ENCODE results near the gene WWOX. TPM values are rescaled to one million over a fixed set of nuclear protein-coding genes. Genes with fewer than 3 reads are reported as not detected.

Gene WWOX
- total and polyA plus RNA-seq, 2 of the 8 experiments (the other 6 are each of a cell fraction or from before 2014, with no cell fraction given), result 5.4 to 16.7 TPM

DNA sequence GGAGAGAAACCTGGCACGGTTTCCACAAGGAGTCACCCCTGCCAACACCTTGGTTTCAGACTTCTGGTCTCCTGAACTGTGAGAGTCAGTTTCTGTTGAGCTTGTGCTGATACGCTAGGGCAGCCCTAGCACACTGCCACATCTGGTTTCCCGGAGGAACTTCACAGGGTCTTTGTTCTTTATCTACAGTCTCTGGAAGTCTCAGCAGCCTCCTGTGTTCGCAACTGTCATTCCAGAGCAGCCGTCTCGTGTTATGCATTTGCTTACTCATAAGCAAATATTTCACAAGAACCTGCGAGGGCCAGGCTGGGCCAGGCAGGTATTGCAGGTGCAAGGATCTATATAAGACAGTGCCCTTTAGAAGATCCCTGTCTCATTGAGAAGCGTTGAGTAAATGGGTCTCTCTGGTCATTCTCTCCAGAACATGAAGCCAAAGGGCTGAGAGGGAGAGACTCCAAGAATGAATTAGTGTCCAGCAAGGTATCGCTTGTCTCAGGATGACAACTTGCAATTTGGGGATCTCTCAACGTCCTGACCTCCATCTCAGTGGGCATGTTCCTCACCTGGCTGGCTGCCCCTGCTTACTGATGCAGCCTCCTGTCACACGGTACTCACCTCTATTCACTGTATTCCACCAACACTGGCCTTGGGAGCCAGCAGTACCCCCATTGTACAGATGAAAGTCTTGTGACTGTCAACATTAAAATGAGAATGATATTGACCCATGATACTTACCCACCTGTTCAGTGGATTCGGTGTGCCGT, 141.2 kb downstream of the WWOX start:
- H2BK12ac ChIP-seq (ENCODE audit: low read depth, low read length), result 0 out of 2 replicates have a peak overlapping the region, but pooled peaks have one; percentile 60
- H3K18ac ChIP-seq (ENCODE audit: extremely low read depth, low read length), result no peak overlapping the region
- H3K27me3 ChIP-seq (replicated peaks in 1 of 4; ENCODE audit: control insufficient read depth in 3 of 4, extremely low read depth in 1 of 4, insufficient read depth in 3 of 4, low read length in 3 of 4), result no peaks in the 10 kb centered on the region
- no peak overlapping the region for H4K8ac ChIP-seq (ENCODE audit: extremely low read depth, insufficient read depth, low read length)
- H3K79me2 ChIP-seq (ENCODE audit: control insufficient read depth in 1 of 2, insufficient read depth in 2 of 2, low read length in 2 of 2), result no peaks in the 10 kb centered on the region
- H3K9me3 ChIP-seq (ENCODE audit: insufficient read depth in 2 of 2, low read depth in 1 of 2, low read length in 1 of 2), result no peaks in the 10 kb centered on the region
- TF ChIP-seq ASH2L (IDR thresholded peaks at IDR 0.05; ENCODE audit: low read length) (no peak), POLR2A (IDR thresholded peaks at IDR 0.05; ENCODE audit: control extremely low read depth in 1 of 2, low read depth in 2 of 2, low read length in 2 of 2) (no peak), RAD21 (IDR thresholded peaks at IDR 0.05 in 1 of 2, conservative IDR thresholded peaks at IDR 0.05 in 1 of 2; ENCODE audit: low read depth in 2 of 2, low read length in 2 of 2) (peak in 1 of 2 experiments; percentile 16; a peak in 1 of 4 replicates), KDM1A (IDR thresholded peaks at IDR 0.05; ENCODE audit: borderline replicate concordance, low read length) (no peak)
- TF ChIP-seq, protein P1, sequence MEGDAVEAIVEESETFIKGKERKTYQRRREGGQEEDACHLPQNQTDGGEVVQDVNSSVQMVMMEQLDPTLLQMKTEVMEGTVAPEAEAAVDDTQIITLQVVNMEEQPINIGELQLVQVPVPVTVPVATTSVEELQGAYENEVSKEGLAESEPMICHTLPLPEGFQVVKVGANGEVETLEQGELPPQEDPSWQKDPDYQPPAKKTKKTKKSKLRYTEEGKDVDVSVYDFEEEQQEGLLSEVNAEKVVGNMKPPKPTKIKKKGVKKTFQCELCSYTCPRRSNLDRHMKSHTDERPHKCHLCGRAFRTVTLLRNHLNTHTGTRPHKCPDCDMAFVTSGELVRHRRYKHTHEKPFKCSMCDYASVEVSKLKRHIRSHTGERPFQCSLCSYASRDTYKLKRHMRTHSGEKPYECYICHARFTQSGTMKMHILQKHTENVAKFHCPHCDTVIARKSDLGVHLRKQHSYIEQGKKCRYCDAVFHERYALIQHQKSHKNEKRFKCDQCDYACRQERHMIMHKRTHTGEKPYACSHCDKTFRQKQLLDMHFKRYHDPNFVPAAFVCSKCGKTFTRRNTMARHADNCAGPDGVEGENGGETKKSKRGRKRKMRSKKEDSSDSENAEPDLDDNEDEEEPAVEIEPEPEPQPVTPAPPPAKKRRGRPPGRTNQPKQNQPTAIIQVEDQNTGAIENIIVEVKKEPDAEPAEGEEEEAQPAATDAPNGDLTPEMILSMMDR (IDR thresholded peaks at IDR 0.05; ENCODE audit: control extremely low read depth in 1 of 3, insufficient read depth in 1 of 3, low read depth in 1 of 3, low read length in 3 of 3), result peak; percentile 18 to 50 (median 38); a peak in 3 of 4 replicates
- H3K14ac ChIP-seq (ENCODE audit: insufficient read length), result no peak overlapping the region
- no peak overlapping the region for H3K4ac ChIP-seq (replicated peaks; ENCODE audit: insufficient read length, low read depth, low read length)
- no peak overlapping the region for H4K5ac ChIP-seq (ENCODE audit: insufficient read length, low read depth, low read length)
- no peak for FAIRE-seq
- H2BK20ac ChIP-seq (ENCODE audit: low read length), result no peak overlapping the region
- ChIA-PET POLR2A (ENCODE audit: partially characterized antibody) (no interaction called here), CTCF (ENCODE audit: partially characterized antibody) (interaction anchor here (0.6 to 1.7 kb wide), 10 partner anchors 7 to 694 kb away, joined by 3 to 9 read pairs (median 4); no protein-coding TSS in a partner anchor)
- no peak overlapping the region for H2BK120ac ChIP-seq (replicated peaks; ENCODE audit: low read depth, low read length)
- H3K4me2 ChIP-seq (ENCODE audit: insufficient read depth in 1 of 2, low read depth in 2 of 2, low read length in 2 of 2), result no peak overlapping the region
- WGBS, 2 experiments (ENCODE audit: extremely low coverage in 1 of 2, insufficient coverage in 1 of 2, insufficient read length in 1 of 2, insufficient replicate concordance in 2 of 2, low coverage in 1 of 2, low lambda C conversion rate in 2 of 2, missing lambda C conversion rate in 1 of 2), result 91% methylated on average over 13 of the region's 13 CpGs; no CpG with 5 or more reads in 1 of the 2 experiments
- no peak overlapping the region for H3K4me3 ChIP-seq (ENCODE audit: extremely low read depth in 1 of 4, insufficient read depth in 2 of 4, low read depth in 3 of 4, low read length in 4 of 4)
- H3K36me3 ChIP-seq (ENCODE audit: control insufficient read depth in 2 of 4, insufficient read depth in 4 of 4, low read length in 3 of 4), result no peaks in the 10 kb centered on the region
- H3K23me2 ChIP-seq (ENCODE audit: low read depth, low read length), result no peaks in the 10 kb centered on the region
- H3K23ac ChIP-seq (ENCODE audit: insufficient read length), result no peak overlapping the region
- no peak overlapping the region for H3K9ac ChIP-seq (replicated peaks in 1 of 4; ENCODE audit: extremely low read depth in 1 of 4, low read depth in 3 of 4, low read length in 3 of 4)
- H4K91ac ChIP-seq (replicated peaks; ENCODE audit: insufficient read length, low read length), result no peak overlapping the region
- no peak overlapping the region for H2AFZ ChIP-seq (ENCODE audit: low read length)
- no peak overlapping the region for H3K56ac ChIP-seq (replicated peaks; ENCODE audit: insufficient read length, low read depth, low read length)
- H2BK15ac ChIP-seq (ENCODE audit: low read length), result no peak overlapping the region
- no peak overlapping the region for H3K27ac ChIP-seq (ENCODE audit: low read depth, low read length)
- H3K4me1 ChIP-seq (replicated peaks in 1 of 4; ENCODE audit: control insufficient read depth in 3 of 4, insufficient read depth in 4 of 4, low read length in 3 of 4), result peaks cover 0 to 2% (median 0%) of the 10 kb centered on the region in 4 experiments; a peak in 1 of 7 replicates
- DNase-seq (ENCODE audit: low read depth in 1 of 2, low spot score in 2 of 2), result peak in 1 of 2 experiments; percentile 42
- peak overlapping the region; percentile 53; the same call in 1 of the 2 replicates for H2AK5ac ChIP-seq (ENCODE audit: low read depth, low read length)
- no peaks in the 10 kb centered on the region for H3K79me1 ChIP-seq (ENCODE audit: low read depth, low read length)
- no peak overlapping the region for H2BK5ac ChIP-seq (ENCODE audit: low read depth, low read length)
- H4K20me1 ChIP-seq (replicated peaks in 1 of 2; ENCODE audit: control insufficient read depth in 1 of 2, insufficient read depth in 2 of 2, low read length in 2 of 2), result no peaks in the 10 kb centered on the region

All from H1 (cell line).